Activated CD8-positive, alpha-beta T cell treated with anti-CD3 and anti-CD28 coated beads, Interleukin-2, amount 10 ng/mL, durations not matched to agents 7 days and 5 days (primary cell): ENCODE results near the gene DHPS. TPM values are rescaled to one million over a fixed set of nuclear protein-coding genes. Genes with fewer than 3 reads are reported as not detected.
A peak's percentile ranks its signal among the peaks of the same experiment; 100 is the strongest.
"Not testable (repeated sequence)": the region's sequence is repeated elsewhere in the genome, so short reads cannot be mapped to it uniquely, and the experiment has no call there.

Source experiments
- ATAC-seq: fragments of 150-1000 bp; cut with Tn5 transposase; one replicate; pipeline ENCODE4 v1.10.0; 2021; ENCODE audit warnings: moderate library complexity
- CTCF ChIA-PET: fragments of 350-600 bp; sonication (Branson Sonifier 250); formaldehyde crosslinking; loops from one replicate; lab custom pipeline; 2021; ENCODE audit warnings: antibody characterized with exemption; lab: Charles Lee
- POLR2A ChIA-PET: fragments of 350-600 bp; sonication (Branson Sonifier 250); formaldehyde crosslinking; loops from one replicate; lab custom pipeline; 2021; ENCODE audit warnings: antibody characterized with exemption; lab: Charles Lee
- DNase-seq: peaks from one replicate; pipeline ENCODE4 v3.0.0-alpha.2; 2020
- H3K27ac Mint-ChIP-seq: one replicate; pipeline ENCODE4 v1.8.0; 2021; ENCODE audit warnings: mild to moderate bottlenecking, mixed read lengths
- H3K27me3 Mint-ChIP-seq: one replicate; pipeline ENCODE4 v1.8.0; 2021; ENCODE audit warnings: low read depth, mixed read lengths
- H3K36me3 Mint-ChIP-seq: one replicate; pipeline ENCODE4 v1.8.0; 2021; ENCODE audit warnings: low read depth, mixed read lengths
- H3K4me1 Mint-ChIP-seq: one replicate; pipeline ENCODE4 v1.8.0; 2021; ENCODE audit warnings: low read depth, mixed read lengths
- H3K4me3 Mint-ChIP-seq: one replicate; pipeline ENCODE4 v1.8.0; 2021; ENCODE audit warnings: mild to moderate bottlenecking, mixed read lengths
- H3K9me3 Mint-ChIP-seq: one replicate; pipeline ENCODE4 v1.8.0; 2022; ENCODE audit warnings: mixed read lengths; ENCODE audit not compliant: insufficient read depth
- total RNA-seq, 2 experiments: library from RNA; stranded (reverse); gene quantifications; one replicate each; pipeline ENCODE4 v1.2.3, GENCODE V29; 2021

Gene DHPS
- total RNA-seq, 2 experiments from 2014 or later: 109 to 121 TPM

GRCh38 chr19:12705654-12706331 lies 24.1 kb upstream of the DHPS start:
- ATAC-seq (no peak), DNase-seq (no peak)
- Mint-ChIP-seq H3K36me3 (peaks cover 61% of the 10 kb centered on the region), H3K27me3 (no peaks in the 10 kb centered on the region), H3K27ac (no peak overlapping the region), H3K9me3 (no peaks in the 10 kb centered on the region), H3K4me3 (no peak overlapping the region), H3K4me1 (no peaks in the 10 kb centered on the region)
- POLR2A ChIA-PET: no interaction called here
- CTCF ChIA-PET: no interaction called here

GRCh38 chr19:12705169-12705568 lies 23.5 kb upstream of the DHPS start:
- Mint-ChIP-seq H3K4me1 (no peaks in the 10 kb centered on the region), H3K27ac (no peak overlapping the region), H3K4me3 (no peak overlapping the region), H3K9me3 (no peaks in the 10 kb centered on the region), H3K36me3 (peaks cover 58% of the 10 kb centered on the region), H3K27me3 (no peaks in the 10 kb centered on the region)
- ATAC-seq (no peak), DNase-seq (no peak)
- ChIA-PET CTCF (no interaction called here), POLR2A (no interaction called here)

- H3K4me3 Mint-ChIP-seq: no peak overlapping the region
- H3K27ac Mint-ChIP-seq: no peak overlapping the region
- peaks cover 58% of the 10 kb centered on the region for H3K36me3 Mint-ChIP-seq
- peak; percentile 49 for DNase-seq
- ChIA-PET CTCF (no interaction called here), POLR2A (no interaction called here)
- peaks cover 2% of the 10 kb centered on the region for H3K4me1 Mint-ChIP-seq
- H3K9me3 Mint-ChIP-seq: no peaks in the 10 kb centered on the region
- ATAC-seq: peak; percentile 54
- no peaks in the 10 kb centered on the region for H3K27me3 Mint-ChIP-seq
Observed at GRCh38 chr19:12703046-12703445, 21.4 kb upstream of the DHPS start.

- POLR2A ChIA-PET: no interaction called here
- no peak for ATAC-seq
- Mint-ChIP-seq H3K4me3 (no peak overlapping the region), H3K27me3 (no peaks in the 10 kb centered on the region), H3K9me3 (no peaks in the 10 kb centered on the region), H3K36me3 (peaks cover 54% of the 10 kb centered on the region), H3K27ac (no peak overlapping the region), H3K4me1 (peaks cover 4% of the 10 kb centered on the region)
- no peak for DNase-seq
- CTCF ChIA-PET: no interaction called here
Observed at GRCh38 chr19:12701596-12702282, 20.1 kb upstream of the DHPS start.

- no peak for DNase-seq
- ChIA-PET CTCF (interaction anchor here (1.4 kb wide), 1 partner anchor 25 kb away, joined by 3 read pairs; the partner anchor contains the start of gene TNPO2), POLR2A (no interaction called here)
- Mint-ChIP-seq H3K27ac (peak overlapping the region; percentile 80), H3K4me3 (no peak overlapping the region), H3K4me1 (peaks cover 26% of the 10 kb centered on the region), H3K27me3 (no peaks in the 10 kb centered on the region), H3K36me3 (peaks cover 31% of the 10 kb centered on the region), H3K9me3 (no peaks in the 10 kb centered on the region)
- no peak for ATAC-seq
Observed at GRCh38 chr19:12698138-12698537, 16.5 kb upstream of the DHPS start.

GRCh38 chr19:12697425-12697824 lies 15.7 kb upstream of the DHPS start:
- not testable (repeated sequence) for H3K9me3 Mint-ChIP-seq, DNase-seq, H3K27me3 Mint-ChIP-seq, ATAC-seq
- ChIA-PET CTCF (interaction anchor here (1.0 to 2.4 kb wide), 4 partner anchors 25 to 151 kb away, joined by 3 to 13 read pairs (median 6); partner anchors contain the start of gene TRIR), POLR2A (interaction anchor here (1.5 to 2.6 kb wide), 3 partner anchors 11 to 24 kb away, joined by 5 to 8 read pairs (median 5); no protein-coding TSS in a partner anchor)
- H3K4me1 Mint-ChIP-seq: peaks cover 26% of the 10 kb centered on the region
- H3K4me3 Mint-ChIP-seq: peak overlapping the region; percentile 45
- H3K36me3 Mint-ChIP-seq: peaks cover 26% of the 10 kb centered on the region
- peak overlapping the region; percentile 67 for H3K27ac Mint-ChIP-seq

- Mint-ChIP-seq H3K27ac (peak within 1 kb of the TSS; percentile 98), H3K4me1 (peaks cover 26% of the 10 kb centered on the region), H3K27me3 (no peaks in the 10 kb centered on the region), H3K4me3 (peak within 1 kb of the TSS; percentile 89), H3K9me3 (no peaks in the 10 kb centered on the region), H3K36me3 (peaks cover 24% of the 10 kb centered on the region)
- ATAC-seq (peak; percentile 90), DNase-seq (peak; percentile 98)
- POLR2A ChIA-PET: interaction anchor here (0.6 to 2.6 kb wide), 10 partner anchors 10 to 106 kb away, joined by 3 to 18 read pairs (median 5); partner anchors contain the start of genes DHPS and TRIR
- CTCF ChIA-PET: interaction anchor here (1.0 to 2.4 kb wide), 7 partner anchors 20 to 151 kb away, joined by 3 to 13 read pairs (median 3); partner anchors contain the start of gene TRIR
Observed at GRCh38 chr19:12696366-12697335, 15.0 kb upstream of the DHPS start, which contains the start of gene FBXW9. TSS of gene FBXW9 (minus strand) at chr19:12696631. CDS start at chr19:12696581, 50 bp downstream.

- Mint-ChIP-seq H3K27ac (peak overlapping the region; percentile 98), H3K27me3 (no peaks in the 10 kb centered on the region)
Observed at GRCh38 chr19:12695997-12696365, 14.3 kb upstream of the DHPS start.

GRCh38 chr19:12695514-12695913 lies 13.8 kb upstream of the DHPS start:
- Mint-ChIP-seq H3K4me1 (peaks cover 26% of the 10 kb centered on the region), H3K27me3 (no peaks in the 10 kb centered on the region), H3K36me3 (peaks cover 14% of the 10 kb centered on the region), H3K9me3 (no peaks in the 10 kb centered on the region), H3K27ac (peak overlapping the region; percentile 81), H3K4me3 (peak overlapping the region; percentile 89)
- CTCF ChIA-PET: interaction anchor here (0.7 to 2.4 kb wide), 3 partner anchors 19 to 24 kb away, joined by 3 to 13 read pairs (median 4); no protein-coding TSS in a partner anchor
- DNase-seq (no peak), ATAC-seq (no peak)
- POLR2A ChIA-PET: interaction anchor here (0.5 to 2.6 kb wide), 6 partner anchors 9 to 243 kb away, joined by 3 to 18 read pairs (median 4); partner anchors contain the start of genes CALR, DHPS and TRIR

More at GRCh38 chr19:12695997-12696365, 14.3 kb upstream of the DHPS start:
- DNase-seq (no peak), ATAC-seq (peak; percentile 29)
- Mint-ChIP-seq H3K36me3 (peaks cover 19% of the 10 kb centered on the region), H3K9me3 (no peaks in the 10 kb centered on the region), H3K4me1 (peaks cover 26% of the 10 kb centered on the region), H3K4me3 (peak overlapping the region; percentile 89)
- ChIA-PET POLR2A (interaction anchor here (0.6 to 2.6 kb wide), 10 partner anchors 10 to 107 kb away, joined by 3 to 18 read pairs (median 5); partner anchors contain the start of genes DHPS and TRIR), CTCF (interaction anchor here (1.1 to 2.4 kb wide), 5 partner anchors 19 to 100 kb away, joined by 3 to 13 read pairs (median 4); partner anchors contain the start of gene TRIR)

- Mint-ChIP-seq H3K27me3 (no peaks in the 10 kb centered on the region), H3K4me3 (peak overlapping the region; percentile 49), H3K27ac (peak overlapping the region; percentile 28), H3K36me3 (peaks cover 13% of the 10 kb centered on the region), H3K9me3 (no peaks in the 10 kb centered on the region), H3K4me1 (peaks cover 26% of the 10 kb centered on the region)
- no peak for DNase-seq
- no peak for ATAC-seq
- ChIA-PET CTCF (interaction anchor here (0.7 to 2.4 kb wide), 2 partner anchors 23 to 25 kb away, joined by 4 to 13 read pairs; no protein-coding TSS in a partner anchor), POLR2A (interaction anchor here (0.5 to 2.6 kb wide), 6 partner anchors 9 to 244 kb away, joined by 3 to 18 read pairs (median 4); partner anchors contain the start of genes CALR, DHPS and TRIR)
Observed at GRCh38 chr19:12695096-12695495, 13.4 kb upstream of the DHPS start.
